ENCODE measurements around the gene ELL3.

The ELL3 gene

GRCh38 chr15:43723151-43723550 is 53.6 kb downstream of the ELL3 start:
- no peak for DNase-seq (ENCODE audit: low read depth in 3 of 3)

Measured in stimulated activated CD4-positive, alpha-beta T cell treated with anti-CD3 and anti-CD28 coated beads, TNF-alpha, amount 100 ng/mL, for 48 hours (primary cell).